ENCODE data around the gene SLAIN2.

- TF ChIP-seq CTCF (IDR thresholded peaks at IDR 0.05): peak in 5 of 6 experiments; percentile 39 to 67 (median 49)
- no peak for TF ChIP-seq POLR2A (IDR thresholded peaks at IDR 0.05)
These were observed 104.4 kb downstream of the SLAIN2 start for GRCh38 chr4:48445704-48446103.
